HepG2 (cell line): ENCODE measurements around the gene CERS5. TPM values are rescaled to one million over a fixed set of nuclear protein-coding genes. Genes with fewer than 3 reads are reported as not detected.

Experiments
- AGO2 ChIP-seq: fragments of 200-400 bp; formaldehyde crosslinking; optimal IDR thresholded peaks from 2 replicates; pipeline ENCODE3; 2017; ENCODE audit warnings: mild to moderate bottlenecking, low read depth, low read length, moderate library complexity
- ARID2 ChIP-seq: sonication (generic); formaldehyde crosslinking; IDR thresholded peaks from 2 replicates; pipeline ENCODE4 v1.8.1; 2022; ENCODE audit warnings: mild to moderate bottlenecking, missing genetic modification reagents, borderline replicate concordance
- CBFB ChIP-seq: sonication (generic); formaldehyde crosslinking; IDR thresholded peaks from 2 replicates; pipeline ENCODE4 v1.4.0; 2020; ENCODE audit warnings: missing genetic modification reagents
- GABPA ChIP-seq, 2 experiments: IDR thresholded peaks; 2 replicates each; pipeline ENCODE4 v1.6.1; 2011 to 2016; ENCODE audit warnings: low read depth in 2 of 2, low read length in 1 of 2, missing biosample characterization in 1 of 2, missing genetic modification characterization in 1 of 2
- HES4 ChIP-seq: sonication (generic); formaldehyde crosslinking; IDR thresholded peaks from 2 replicates; pipeline ENCODE4 v1.9.0; 2021; ENCODE audit warnings: mild to moderate bottlenecking, missing genetic modification reagents, borderline replicate concordance
- HNRNPH1 ChIP-seq: fragments of 200-400 bp; formaldehyde crosslinking; optimal IDR thresholded peaks from 2 replicates; pipeline ENCODE3; 2017; ENCODE audit warnings: mild to moderate bottlenecking, low read depth, low read length
- NFKB2 ChIP-seq: sonication (generic); formaldehyde crosslinking; IDR thresholded peaks from 2 replicates; pipeline ENCODE4 v1.4.0; 2020; ENCODE audit warnings: missing genetic modification reagents, borderline replicate concordance
- NKX3-1 ChIP-seq: sonication (generic); formaldehyde crosslinking; IDR thresholded peaks from 2 replicates; pipeline ENCODE4 v1.5.0; 2020; ENCODE audit warnings: missing genetic modification reagents
- NR2C2 ChIP-seq: sonication (generic); formaldehyde crosslinking; IDR thresholded peaks from 2 replicates; pipeline ENCODE4 v1.4.0; 2020; ENCODE audit warnings: missing genetic modification reagents, mild to moderate bottlenecking, moderate library complexity, borderline replicate concordance
- POLR2AphosphoS5 ChIP-seq: IDR thresholded peaks from 2 replicates; pipeline ENCODE4 v1.6.1; 2012; ENCODE audit warnings: low read depth, low read length
- SMYD3 ChIP-seq: sonication (generic); formaldehyde crosslinking; IDR thresholded peaks from 2 replicates; pipeline ENCODE4 v1.8.1; 2023; ENCODE audit warnings: mild to moderate bottlenecking, missing genetic modification reagents
- ZNF121 ChIP-seq: sonication (generic); formaldehyde crosslinking; IDR thresholded peaks from 2 replicates; pipeline ENCODE4 v1.5.0; 2020; ENCODE audit warnings: mild to moderate bottlenecking, missing genetic modification reagents
- ZNF24 ChIP-seq: fragments of 450-650 bp; IDR thresholded peaks from 2 replicates; pipeline ENCODE4 v1.6.1; 2017; ENCODE audit warnings: antibody characterized with exemption, mild to moderate bottlenecking
- ZNF253 ChIP-seq: sonication (generic); formaldehyde crosslinking; IDR thresholded peaks from 2 replicates; pipeline ENCODE4 v1.8.0; 2022; ENCODE audit warnings: mild to moderate bottlenecking, missing genetic modification reagents, borderline replicate concordance
- ZNF333 ChIP-seq: sonication (generic); formaldehyde crosslinking; IDR thresholded peaks from 2 replicates; pipeline ENCODE4 v1.4.0; 2020; ENCODE audit warnings: mild to moderate bottlenecking, missing genetic modification reagents, borderline replicate concordance
- ZNF383 ChIP-seq: sonication (generic); formaldehyde crosslinking; IDR thresholded peaks from 2 replicates; pipeline ENCODE4 v1.4.0; 2020; ENCODE audit warnings: missing genetic modification reagents, mild to moderate bottlenecking, borderline replicate concordance
- ZNF598 ChIP-seq: sonication (generic); formaldehyde crosslinking; IDR thresholded peaks from 2 replicates; pipeline ENCODE4 v1.5.1; 2020; ENCODE audit warnings: mild to moderate bottlenecking, missing genetic modification reagents, borderline replicate concordance
- ZNF737 ChIP-seq: sonication (generic); formaldehyde crosslinking; IDR thresholded peaks from 2 replicates; pipeline ENCODE4 v1.5.0; 2020; ENCODE audit warnings: missing genetic modification reagents, mild to moderate bottlenecking, borderline replicate concordance
- polyA plus RNA-seq, 8 experiments: library from polyadenylated mRNA; depleted of rRNA in 3 of 8; stranded (reverse) in 7 of 8; unstranded in 1 of 8; fragments of >200 nt; fragmentation: Illumina TruSeq in 4 of 8; extraction: Trizol in 4 of 8; gene quantifications; 2 replicates each; pipeline versions ENCODE4 v1.2.1 to v1.2.3, GENCODE V29; 2011 to 2016; ENCODE audit warnings: low read depth in 4 of 8, missing spikeins in 1 of 8, mixed read lengths in 1 of 8; ENCODE audit not compliant: insufficient read depth in 1 of 8
- total RNA-seq, 5 experiments: library from RNA; depleted of rRNA; stranded (reverse); fragments of >200 nt; fragmentation: Illumina TruSeq; extraction: Trizol; gene quantifications; 2 replicates each; pipeline ENCODE4 v1.2.3, GENCODE V29; 2016; ENCODE audit warnings: low read depth in 1 of 5
- TF ChIP-seq, protein P1 (sequence below): sonication (generic); formaldehyde crosslinking; IDR thresholded peaks from 2 replicates; pipeline ENCODE4 v1.5.0; 2020; ENCODE audit warnings: mild to moderate bottlenecking, missing genetic modification reagents
- TF ChIP-seq, protein P2 (sequence below): sonication (generic); formaldehyde crosslinking; IDR thresholded peaks from 2 replicates; pipeline ENCODE4 v1.5.1; 2020; ENCODE audit warnings: missing genetic modification reagents, mild to moderate bottlenecking, borderline replicate concordance
- TF ChIP-seq, protein P3 (sequence below): sonication (generic); formaldehyde crosslinking; IDR thresholded peaks from 2 replicates; pipeline ENCODE4 v1.9.0; 2022; ENCODE audit warnings: missing genetic modification reagents, mild to moderate bottlenecking, borderline replicate concordance
- TF ChIP-seq, protein P4 (sequence below): sonication (generic); formaldehyde crosslinking; IDR thresholded peaks from 2 replicates; pipeline ENCODE4 v1.8.0; 2023; ENCODE audit warnings: mild to moderate bottlenecking, missing genetic modification reagents

CERS5 gene
- total and polyA plus RNA-seq, 2 of the 13 experiments (the other 11 are each of a cell fraction or from before 2014, with no cell fraction given): 22.3 to 48.8 TPM

DNA sequence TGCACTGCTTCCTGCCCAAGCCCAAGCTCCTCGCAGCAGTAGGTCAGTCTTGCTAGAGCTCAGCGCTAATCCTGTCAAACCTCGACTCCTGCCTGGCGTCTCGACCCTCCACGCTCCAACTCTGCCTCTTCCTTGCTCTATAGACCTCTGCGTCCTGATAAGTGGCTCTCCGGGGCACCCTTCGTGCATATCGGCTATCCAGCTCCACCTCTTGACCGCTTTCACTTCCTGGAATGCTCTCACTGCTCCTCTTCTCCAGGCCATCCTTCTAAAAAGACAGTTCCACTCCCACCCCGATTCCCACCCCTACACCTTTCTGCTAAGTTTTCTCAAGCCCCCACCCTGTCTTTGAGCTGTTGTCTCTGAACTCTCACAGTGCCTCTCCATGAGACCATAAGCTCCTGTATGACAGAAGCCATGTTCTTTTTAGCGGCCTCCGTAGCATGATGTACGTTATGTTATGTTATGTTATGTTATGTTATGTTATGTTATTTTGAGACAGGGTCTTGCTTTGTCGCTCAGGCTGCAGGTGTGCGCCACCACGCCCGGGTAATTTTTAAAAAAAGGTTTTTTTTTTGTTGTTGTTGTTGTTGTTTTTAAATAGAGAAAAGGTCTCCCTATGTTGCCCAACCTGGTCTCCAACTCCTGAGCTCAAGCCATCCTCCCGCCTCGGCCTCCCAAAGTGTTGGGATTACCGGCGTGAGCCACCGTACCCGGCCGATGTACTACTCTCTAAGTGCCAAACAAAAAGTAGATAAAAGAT is 54.5 kb downstream of the CERS5 start (continued):
- TF ChIP-seq, protein P1, sequence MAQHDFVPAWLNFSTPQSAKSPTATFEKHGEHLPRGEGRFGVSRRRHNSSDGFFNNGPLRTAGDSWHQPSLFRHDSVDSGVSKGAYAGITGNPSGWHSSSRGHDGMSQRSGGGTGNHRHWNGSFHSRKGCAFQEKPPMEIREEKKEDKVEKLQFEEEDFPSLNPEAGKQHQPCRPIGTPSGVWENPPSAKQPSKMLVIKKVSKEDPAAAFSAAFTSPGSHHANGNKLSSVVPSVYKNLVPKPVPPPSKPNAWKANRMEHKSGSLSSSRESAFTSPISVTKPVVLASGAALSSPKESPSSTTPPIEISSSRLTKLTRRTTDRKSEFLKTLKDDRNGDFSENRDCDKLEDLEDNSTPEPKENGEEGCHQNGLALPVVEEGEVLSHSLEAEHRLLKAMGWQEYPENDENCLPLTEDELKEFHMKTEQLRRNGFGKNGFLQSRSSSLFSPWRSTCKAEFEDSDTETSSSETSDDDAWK (CRISPR knock-in tag): no peak
- 0 out of 2 replicates have a peak, but pooled peaks have one; percentile 68 for TF ChIP-seq ARID2 (CRISPR knock-in tag)
- no peak for TF ChIP-seq GABPA (IDR thresholded peaks at IDR 0.05; ENCODE audit: low read depth, low read length)
- no peak for TF ChIP-seq GABPA (CRISPR knock-in tag; IDR thresholded peaks at IDR 0.05; ENCODE audit: low read depth)
- TF ChIP-seq ZNF24: no peak
- no peak for TF ChIP-seq SMYD3 (CRISPR knock-in tag)
- TF ChIP-seq ZNF737 (CRISPR knock-in tag): 0 out of 2 replicates have a peak, but pooled peaks have one; percentile 3
- 0 out of 2 replicates have a peak, but pooled peaks have one; percentile 68 for TF ChIP-seq HES4 (CRISPR knock-in tag)
- TF ChIP-seq POLR2AphosphoS5: no peak
- no peak for TF ChIP-seq AGO2
- TF ChIP-seq ZNF598 (CRISPR knock-in tag): no peak; the same call in 1 of the 2 replicates
- TF ChIP-seq ZNF121 (CRISPR knock-in tag): peak; percentile 24; the same call in 1 of the 2 replicates
- TF ChIP-seq, protein P2, sequence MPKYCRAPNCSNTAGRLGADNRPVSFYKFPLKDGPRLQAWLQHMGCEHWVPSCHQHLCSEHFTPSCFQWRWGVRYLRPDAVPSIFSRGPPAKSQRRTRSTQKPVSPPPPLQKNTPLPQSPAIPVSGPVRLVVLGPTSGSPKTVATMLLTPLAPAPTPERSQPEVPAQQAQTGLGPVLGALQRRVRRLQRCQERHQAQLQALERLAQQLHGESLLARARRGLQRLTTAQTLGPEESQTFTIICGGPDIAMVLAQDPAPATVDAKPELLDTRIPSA (CRISPR knock-in tag): peak; percentile 73; the same call in 1 of the 2 replicates
- TF ChIP-seq, protein P3, sequence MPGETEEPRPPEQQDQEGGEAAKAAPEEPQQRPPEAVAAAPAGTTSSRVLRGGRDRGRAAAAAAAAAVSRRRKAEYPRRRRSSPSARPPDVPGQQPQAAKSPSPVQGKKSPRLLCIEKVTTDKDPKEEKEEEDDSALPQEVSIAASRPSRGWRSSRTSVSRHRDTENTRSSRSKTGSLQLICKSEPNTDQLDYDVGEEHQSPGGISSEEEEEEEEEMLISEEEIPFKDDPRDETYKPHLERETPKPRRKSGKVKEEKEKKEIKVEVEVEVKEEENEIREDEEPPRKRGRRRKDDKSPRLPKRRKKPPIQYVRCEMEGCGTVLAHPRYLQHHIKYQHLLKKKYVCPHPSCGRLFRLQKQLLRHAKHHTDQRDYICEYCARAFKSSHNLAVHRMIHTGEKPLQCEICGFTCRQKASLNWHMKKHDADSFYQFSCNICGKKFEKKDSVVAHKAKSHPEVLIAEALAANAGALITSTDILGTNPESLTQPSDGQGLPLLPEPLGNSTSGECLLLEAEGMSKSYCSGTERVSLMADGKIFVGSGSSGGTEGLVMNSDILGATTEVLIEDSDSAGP: peak; percentile 76; the same call in 1 of the 2 replicates
- no peak for TF ChIP-seq ZNF253 (CRISPR knock-in tag)
- TF ChIP-seq, protein P4, sequence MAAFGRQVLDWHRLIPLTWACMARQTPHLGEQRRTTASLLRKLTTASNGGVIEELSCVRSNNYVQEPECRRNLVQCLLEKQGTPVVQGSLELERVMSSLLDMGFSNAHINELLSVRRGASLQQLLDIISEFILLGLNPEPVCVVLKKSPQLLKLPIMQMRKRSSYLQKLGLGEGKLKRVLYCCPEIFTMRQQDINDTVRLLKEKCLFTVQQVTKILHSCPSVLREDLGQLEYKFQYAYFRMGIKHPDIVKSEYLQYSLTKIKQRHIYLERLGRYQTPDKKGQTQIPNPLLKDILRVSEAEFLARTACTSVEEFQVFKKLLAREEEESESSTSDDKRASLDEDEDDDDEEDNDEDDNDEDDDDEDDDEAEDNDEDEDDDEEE (CRISPR knock-in tag): no peak; the same call in none of the 2 replicates
- TF ChIP-seq ZNF333: no peak
- no peak for TF ChIP-seq ZNF383
- no peak for TF ChIP-seq HNRNPH1
- no peak for TF ChIP-seq CBFB (CRISPR knock-in tag)
- no peak for TF ChIP-seq NR2C2
- no peak for TF ChIP-seq NKX3-1 (CRISPR knock-in tag)
- no peak; the same call in 1 of the 2 replicates for TF ChIP-seq NFKB2 (CRISPR knock-in tag)
